WTC11 (cell line): Measurements from ENCODE around the gene PTGIS. TPM values are rescaled to one million over a fixed set of nuclear protein-coding genes. Genes with fewer than 3 reads are reported as not detected.
A peak's percentile ranks its signal among the peaks of the same experiment; 100 is the strongest.

Experiments
- ATAC-seq: fragments of 200-7000 bp; cut with Tn5 transposase; 2 replicates; pipeline ENCODE4 v1.10.0; 2021; ENCODE audit warnings: mild to moderate bottlenecking, moderate library complexity
- CTCF ChIA-PET: fragments of 300-600 bp; sonication (Branson Sonifier 250); formaldehyde crosslinking; loops from one replicate; lab custom pipeline; 2021; ENCODE audit warnings: antibody characterized with exemption; lab: Charles Lee
- POLR2A ChIA-PET: fragments of 350-600 bp; sonication (Branson Sonifier 250); formaldehyde crosslinking; loops from one replicate; lab custom pipeline; 2021; ENCODE audit warnings: antibody characterized with exemption; lab: Charles Lee
- DNase-seq: peaks from one replicate; pipeline ENCODE4 v3.0.0; 2021; ENCODE audit warnings: low spot score
- H3K27ac Mint-ChIP-seq: 2 replicates; pipeline ENCODE4 v1.8.0; 2021; ENCODE audit warnings: mixed read lengths
- H3K27me3 Mint-ChIP-seq: 2 replicates; pipeline ENCODE4 v1.8.0; 2021; ENCODE audit warnings: low read depth, mild to moderate bottlenecking, moderate library complexity, mixed read lengths
- H3K36me3 Mint-ChIP-seq: 2 replicates; pipeline ENCODE4 v1.8.0; 2021; ENCODE audit warnings: mixed read lengths
- H3K4me1 Mint-ChIP-seq: 2 replicates; pipeline ENCODE4 v1.8.0; 2022; ENCODE audit warnings: mixed read lengths
- H3K4me3 Mint-ChIP-seq: 2 replicates; pipeline ENCODE4 v1.8.0; 2021; ENCODE audit warnings: mild to moderate bottlenecking, moderate library complexity, mixed read lengths
- H3K9me3 Mint-ChIP-seq: 2 replicates; pipeline ENCODE4 v1.8.0; 2021; ENCODE audit warnings: mixed read lengths
- ATF6 ChIP-seq: sonication (generic); formaldehyde crosslinking; IDR thresholded peaks from 2 replicates; pipeline ENCODE4 v1.8.1; 2023; ENCODE audit warnings: mild to moderate bottlenecking, missing genetic modification reagents
- ETV6 ChIP-seq: sonication (generic); formaldehyde crosslinking; IDR thresholded peaks from 2 replicates; pipeline ENCODE4 v1.8.1; 2022; ENCODE audit warnings: mild to moderate bottlenecking, missing genetic modification reagents
- JAZF1 ChIP-seq: fragments of 250-450 bp; sonication (Bioruptor Pico); IDR thresholded peaks from 2 replicates; pipeline ENCODE4 v1.9.0; 2021; ENCODE audit warnings: moderate library complexity, mild to moderate bottlenecking, inconsistent platforms
- NFE2L1 ChIP-seq: sonication (generic); formaldehyde crosslinking; IDR thresholded peaks from 2 replicates; pipeline ENCODE4 v1.8.1; 2023; ENCODE audit warnings: missing genetic modification reagents
- NR1H2 ChIP-seq: sonication (generic); formaldehyde crosslinking; IDR thresholded peaks from 2 replicates; pipeline ENCODE4 v1.9.0; 2021; ENCODE audit warnings: mild to moderate bottlenecking, moderate library complexity, missing genetic modification reagents
- NR3C1 ChIP-seq: sonication (generic); formaldehyde crosslinking; conservative IDR thresholded peaks from 2 replicates; pipeline ENCODE4 v1.8.1; 2023; ENCODE audit warnings: low read depth, mild to moderate bottlenecking, missing genetic modification reagents
- SOX15 ChIP-seq: fragments of 250-450 bp; sonication (Bioruptor Pico); IDR thresholded peaks from 2 replicates; pipeline ENCODE4 v1.9.0; 2021; ENCODE audit warnings: mild to moderate bottlenecking
- USF2 ChIP-seq: sonication (generic); formaldehyde crosslinking; IDR thresholded peaks from 2 replicates; pipeline ENCODE4 v1.8.1; 2023; ENCODE audit warnings: mild to moderate bottlenecking, missing genetic modification reagents, moderate library complexity
- ZBTB21 ChIP-seq: sonication (generic); formaldehyde crosslinking; IDR thresholded peaks from 2 replicates; pipeline ENCODE4 v1.8.1; 2023; ENCODE audit warnings: mild to moderate bottlenecking, missing genetic modification reagents, borderline replicate concordance
- ZNF121 ChIP-seq: sonication (generic); formaldehyde crosslinking; IDR thresholded peaks from 2 replicates; pipeline ENCODE4 v1.8.0; 2023; ENCODE audit warnings: missing genetic modification reagents
- ZNF138 ChIP-seq: sonication (generic); formaldehyde crosslinking; conservative IDR thresholded peaks from 2 replicates; pipeline ENCODE4 v1.8.1; 2022; ENCODE audit warnings: mild to moderate bottlenecking, moderate library complexity, missing genetic modification reagents
- ZNF317 ChIP-seq: sonication (generic); formaldehyde crosslinking; IDR thresholded peaks from 2 replicates; pipeline ENCODE4 v1.8.1; 2023; ENCODE audit warnings: low read depth, mild to moderate bottlenecking, moderate library complexity, missing genetic modification reagents, borderline replicate concordance
- ZNF396 ChIP-seq: fragments of 250-450 bp; sonication (Bioruptor Pico); IDR thresholded peaks from 2 replicates; pipeline ENCODE4 v1.8.0; 2021; ENCODE audit warnings: mild to moderate bottlenecking, moderate library complexity, borderline replicate concordance
- ZNF416 ChIP-seq: fragments of 250-450 bp; sonication (Bioruptor Pico); IDR thresholded peaks from 2 replicates; pipeline ENCODE4 v1.9.0; 2021; ENCODE audit warnings: mild to moderate bottlenecking, inconsistent platforms
- ZNF423 ChIP-seq: fragments of 250-450 bp; sonication (Bioruptor Pico); IDR thresholded peaks from 2 replicates; pipeline ENCODE4 v2.1.2; 2022; ENCODE audit warnings: mild to moderate bottlenecking, moderate library complexity
- ZSCAN18 ChIP-seq: fragments of 250-450 bp; sonication (Bioruptor Pico); IDR thresholded peaks from 2 replicates; pipeline ENCODE4 v2.1.2; 2022; ENCODE audit warnings: mild to moderate bottlenecking, moderate library complexity
- total RNA-seq: library from RNA; stranded (reverse); gene quantifications from 3 replicates; pipeline ENCODE4 v1.2.3, GENCODE V29; 2021
- TF ChIP-seq, protein P1 (sequence below): fragments of 200-600 bp; IDR thresholded peaks from 2 replicates; pipeline ENCODE4 v1.8.0; 2022; ENCODE audit warnings: antibody characterized with exemption
- TF ChIP-seq, protein P2 (sequence below): sonication (generic); formaldehyde crosslinking; IDR thresholded peaks from 2 replicates; pipeline ENCODE4 v1.8.1; 2022; ENCODE audit warnings: mild to moderate bottlenecking, moderate library complexity, missing genetic modification reagents
- TF ChIP-seq, protein P3 (sequence below): sonication (generic); formaldehyde crosslinking; IDR thresholded peaks from 2 replicates; pipeline ENCODE4 v1.8.1; 2022; ENCODE audit warnings: missing genetic modification reagents, borderline replicate concordance
- TF ChIP-seq, protein P4 (sequence below): sonication (generic); formaldehyde crosslinking; IDR thresholded peaks from 2 replicates; pipeline ENCODE4 v1.8.0; 2023; ENCODE audit warnings: missing genetic modification reagents

The PTGIS gene
- total RNA-seq, 1 experiment from 2014 or later: 24.3 TPM

GRCh38 chr20:49496553-49497397, 71.2 kb downstream of the PTGIS start:
- Mint-ChIP-seq H3K36me3 (no peaks in the 10 kb centered on the region), H3K27me3 (peaks cover 3% of the 10 kb centered on the region), H3K4me3 (no peak overlapping the region), H3K4me1 (peaks cover 9% of the 10 kb centered on the region), H3K27ac (no peak overlapping the region), H3K9me3 (peaks cover 7% of the 10 kb centered on the region)
- TF ChIP-seq ZNF138 (CRISPR knock-in tag) (no peak), ZNF423 (no peak), USF2 (no peak), ZNF416 (CRISPR knock-in tag) (no peak)
- TF ChIP-seq, protein P1, sequence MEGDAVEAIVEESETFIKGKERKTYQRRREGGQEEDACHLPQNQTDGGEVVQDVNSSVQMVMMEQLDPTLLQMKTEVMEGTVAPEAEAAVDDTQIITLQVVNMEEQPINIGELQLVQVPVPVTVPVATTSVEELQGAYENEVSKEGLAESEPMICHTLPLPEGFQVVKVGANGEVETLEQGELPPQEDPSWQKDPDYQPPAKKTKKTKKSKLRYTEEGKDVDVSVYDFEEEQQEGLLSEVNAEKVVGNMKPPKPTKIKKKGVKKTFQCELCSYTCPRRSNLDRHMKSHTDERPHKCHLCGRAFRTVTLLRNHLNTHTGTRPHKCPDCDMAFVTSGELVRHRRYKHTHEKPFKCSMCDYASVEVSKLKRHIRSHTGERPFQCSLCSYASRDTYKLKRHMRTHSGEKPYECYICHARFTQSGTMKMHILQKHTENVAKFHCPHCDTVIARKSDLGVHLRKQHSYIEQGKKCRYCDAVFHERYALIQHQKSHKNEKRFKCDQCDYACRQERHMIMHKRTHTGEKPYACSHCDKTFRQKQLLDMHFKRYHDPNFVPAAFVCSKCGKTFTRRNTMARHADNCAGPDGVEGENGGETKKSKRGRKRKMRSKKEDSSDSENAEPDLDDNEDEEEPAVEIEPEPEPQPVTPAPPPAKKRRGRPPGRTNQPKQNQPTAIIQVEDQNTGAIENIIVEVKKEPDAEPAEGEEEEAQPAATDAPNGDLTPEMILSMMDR: no peak
- TF ChIP-seq, protein P2, sequence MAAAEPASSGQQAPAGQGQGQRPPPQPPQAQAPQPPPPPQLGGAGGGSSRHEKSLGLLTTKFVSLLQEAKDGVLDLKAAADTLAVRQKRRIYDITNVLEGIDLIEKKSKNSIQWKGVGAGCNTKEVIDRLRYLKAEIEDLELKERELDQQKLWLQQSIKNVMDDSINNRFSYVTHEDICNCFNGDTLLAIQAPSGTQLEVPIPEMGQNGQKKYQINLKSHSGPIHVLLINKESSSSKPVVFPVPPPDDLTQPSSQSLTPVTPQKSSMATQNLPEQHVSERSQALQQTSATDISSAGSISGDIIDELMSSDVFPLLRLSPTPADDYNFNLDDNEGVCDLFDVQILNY (CRISPR knock-in tag): no peak
- TF ChIP-seq, protein P3, sequence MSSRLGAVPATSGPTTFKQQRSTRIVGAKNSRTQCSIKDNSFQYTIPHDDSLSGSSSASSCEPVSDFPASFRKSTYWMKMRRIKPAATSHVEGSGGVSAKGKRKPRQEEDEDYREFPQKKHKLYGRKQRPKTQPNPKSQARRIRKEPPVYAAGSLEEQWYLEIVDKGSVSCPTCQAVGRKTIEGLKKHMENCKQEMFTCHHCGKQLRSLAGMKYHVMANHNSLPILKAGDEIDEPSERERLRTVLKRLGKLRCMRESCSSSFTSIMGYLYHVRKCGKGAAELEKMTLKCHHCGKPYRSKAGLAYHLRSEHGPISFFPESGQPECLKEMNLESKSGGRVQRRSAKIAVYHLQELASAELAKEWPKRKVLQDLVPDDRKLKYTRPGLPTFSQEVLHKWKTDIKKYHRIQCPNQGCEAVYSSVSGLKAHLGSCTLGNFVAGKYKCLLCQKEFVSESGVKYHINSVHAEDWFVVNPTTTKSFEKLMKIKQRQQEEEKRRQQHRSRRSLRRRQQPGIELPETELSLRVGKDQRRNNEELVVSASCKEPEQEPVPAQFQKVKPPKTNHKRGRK (CRISPR knock-in tag): no peak
- POLR2A ChIA-PET: no interaction called here
- CTCF ChIA-PET: interaction anchor here (0.9 to 4.4 kb wide), 7 partner anchors 12 to 176 kb away, joined by 4 to 32 read pairs (median 5); no protein-coding TSS in a partner anchor
- no peak for DNase-seq
- ATAC-seq: peak; percentile 21; the same call in 1 of the 2 replicates

- TF ChIP-seq ZNF396 (CRISPR knock-in tag) (no peak), NR3C1 (no peak), ZNF121 (CRISPR knock-in tag) (no peak), ZNF317 (CRISPR knock-in tag) (no peak), JAZF1 (CRISPR knock-in tag) (no peak)
- Mint-ChIP-seq H3K36me3 (no peaks in the 10 kb centered on the region), H3K27me3 (peaks cover 3% of the 10 kb centered on the region), H3K4me3 (no peak overlapping the region), H3K9me3 (peaks cover 4% of the 10 kb centered on the region; the same call in 1 of the 2 replicates), H3K27ac (no peak overlapping the region), H3K4me1 (peaks cover 9% of the 10 kb centered on the region)
- DNase-seq: no peak
- no peak for ATAC-seq
- CTCF ChIA-PET: interaction anchor here (1.4 to 4.4 kb wide), 5 partner anchors 11 to 161 kb away, joined by 4 to 32 read pairs (median 5); no protein-coding TSS in a partner anchor
- POLR2A ChIA-PET: no interaction called here
These were observed 71.9 kb downstream of the PTGIS start for GRCh38 chr20:49496043-49496442.

DNA sequence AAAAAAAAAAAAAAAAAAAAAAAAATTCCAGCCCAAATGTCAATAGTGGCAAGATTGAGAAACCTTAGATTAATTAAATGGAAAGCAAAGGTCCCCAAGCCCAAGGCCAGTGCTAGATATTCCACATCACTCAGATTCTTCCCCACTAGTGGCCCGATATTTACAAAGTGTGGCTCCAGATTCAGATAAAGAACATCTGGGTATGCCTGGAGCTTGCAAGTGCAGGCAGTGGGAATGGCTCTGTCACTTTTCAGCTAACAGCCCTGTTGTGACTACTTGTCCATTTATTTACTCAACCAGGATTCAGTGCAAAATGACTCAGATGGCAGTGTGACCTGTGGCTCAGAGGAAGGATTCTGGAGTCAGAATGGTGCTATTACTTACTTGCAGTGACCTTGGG, 77.2 kb downstream of the PTGIS start:
- DNase-seq (no peak), ATAC-seq (no peak)
- ChIA-PET CTCF (no interaction called here), POLR2A (no interaction called here)
- Mint-ChIP-seq H3K4me1 (no peaks in the 10 kb centered on the region), H3K4me3 (no peak overlapping the region), H3K27ac (no peak overlapping the region), H3K36me3 (no peaks in the 10 kb centered on the region), H3K27me3 (peaks cover 27% of the 10 kb centered on the region), H3K9me3 (peaks cover 16% of the 10 kb centered on the region)
- TF ChIP-seq, protein P1: no peak
- TF ChIP-seq SOX15 (CRISPR knock-in tag) (no peak), ATF6 (no peak), NR1H2 (CRISPR knock-in tag) (no peak), ETV6 (no peak), ZSCAN18 (no peak), ZBTB21 (CRISPR knock-in tag) (no peak), NFE2L1 (CRISPR knock-in tag) (no peak)
- TF ChIP-seq, protein P4, sequence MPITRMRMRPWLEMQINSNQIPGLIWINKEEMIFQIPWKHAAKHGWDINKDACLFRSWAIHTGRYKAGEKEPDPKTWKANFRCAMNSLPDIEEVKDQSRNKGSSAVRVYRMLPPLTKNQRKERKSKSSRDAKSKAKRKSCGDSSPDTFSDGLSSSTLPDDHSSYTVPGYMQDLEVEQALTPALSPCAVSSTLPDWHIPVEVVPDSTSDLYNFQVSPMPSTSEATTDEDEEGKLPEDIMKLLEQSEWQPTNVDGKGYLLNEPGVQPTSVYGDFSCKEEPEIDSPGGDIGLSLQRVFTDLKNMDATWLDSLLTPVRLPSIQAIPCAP: no peak
